ENCODE data around the gene CCDC39.
A peak's percentile ranks its signal among the peaks of the same experiment; 100 is the strongest.
"Not testable (repeated sequence)": the region's sequence is repeated elsewhere in the genome, so short reads cannot be mapped to it uniquely, and the experiment has no call there.

Gene CCDC39

GRCh38 chr3:180626844-180627243 is 52.4 kb downstream of the CCDC39 start:
- Histone ChIP-seq H3K4me1 (ENCODE audit: control insufficient read depth, insufficient read depth, low read length, unreplicated experiment) (no peaks in the 10 kb centered on the region), H2AFZ (ENCODE audit: low read length, unreplicated experiment) (no peak overlapping the region), H3K36me3 (ENCODE audit: insufficient read depth, low read length) (peaks cover 4% of the 10 kb centered on the region; the same call in 1 of the 2 replicates), H3K4me3 (ENCODE audit: low read depth, low read length) (no peak overlapping the region), H3K27me3 (ENCODE audit: insufficient read depth, low read length) (peaks cover 3% of the 10 kb centered on the region; the same call in 1 of the 2 replicates), H3K27ac (ENCODE audit: low read depth, low read length) (no peak overlapping the region), H3K79me2 (ENCODE audit: control insufficient read depth, insufficient read depth, low read length, unreplicated experiment) (no peaks in the 10 kb centered on the region)

- H3K27me3 ChIP-seq (ENCODE audit: insufficient read depth, low read length): no peaks in the 10 kb centered on the region
- no peak overlapping the region for H3K27ac ChIP-seq (ENCODE audit: low read depth, low read length)
- H3K4me3 ChIP-seq (ENCODE audit: low read depth, low read length): no peak overlapping the region
- H3K4me1 ChIP-seq (ENCODE audit: control insufficient read depth, insufficient read depth, low read length, unreplicated experiment): no peaks in the 10 kb centered on the region
- H3K36me3 ChIP-seq (ENCODE audit: insufficient read depth, low read length): peaks cover 4% of the 10 kb centered on the region; the same call in 1 of the 2 replicates
- H2AFZ ChIP-seq (ENCODE audit: low read length, unreplicated experiment): no peak overlapping the region
- no peaks in the 10 kb centered on the region for H3K79me2 ChIP-seq (ENCODE audit: control insufficient read depth, insufficient read depth, low read length, unreplicated experiment)
Observed at GRCh38 chr3:180624714-180625113, 54.6 kb downstream of the CCDC39 start.

- no peaks in the 10 kb centered on the region for H3K79me2 ChIP-seq (ENCODE audit: control insufficient read depth, insufficient read depth, low read length, unreplicated experiment)
- no peak overlapping the region for H3K27ac ChIP-seq (ENCODE audit: low read depth, low read length)
- no peak overlapping the region for H3K4me3 ChIP-seq (ENCODE audit: low read depth, low read length)
- no peaks in the 10 kb centered on the region for H3K4me1 ChIP-seq (ENCODE audit: control insufficient read depth, insufficient read depth, low read length, unreplicated experiment)
- no peak overlapping the region for H2AFZ ChIP-seq (ENCODE audit: low read length, unreplicated experiment)
- no peaks in the 10 kb centered on the region for H3K27me3 ChIP-seq (ENCODE audit: insufficient read depth, low read length)
- H3K36me3 ChIP-seq (ENCODE audit: insufficient read depth, low read length): peaks cover 5% of the 10 kb centered on the region
Observed at GRCh38 chr3:180619723-180620122, 59.6 kb downstream of the CCDC39 start.

- not testable (repeated sequence) for H3K79me2 ChIP-seq (ENCODE audit: control insufficient read depth, insufficient read depth, low read length, unreplicated experiment); H3K27me3 ChIP-seq (ENCODE audit: insufficient read depth, low read length); H3K27ac ChIP-seq (ENCODE audit: low read depth, low read length); H3K36me3 ChIP-seq (ENCODE audit: insufficient read depth, low read length); H2AFZ ChIP-seq (ENCODE audit: low read length, unreplicated experiment); H3K4me1 ChIP-seq (ENCODE audit: control insufficient read depth, insufficient read depth, low read length, unreplicated experiment); H3K4me3 ChIP-seq (ENCODE audit: low read depth, low read length)
Observed at GRCh38 chr3:180618563-180618962, 60.7 kb downstream of the CCDC39 start.

- Histone ChIP-seq H3K4me1 (ENCODE audit: control insufficient read depth, insufficient read depth, low read length, unreplicated experiment) (no peaks in the 10 kb centered on the region), H3K36me3 (ENCODE audit: insufficient read depth, low read length) (peaks cover 9% of the 10 kb centered on the region), H3K79me2 (ENCODE audit: control insufficient read depth, insufficient read depth, low read length, unreplicated experiment) (no peaks in the 10 kb centered on the region), H2AFZ (ENCODE audit: low read length, unreplicated experiment) (no peak overlapping the region), H3K4me3 (ENCODE audit: low read depth, low read length) (no peak overlapping the region), H3K27me3 (ENCODE audit: insufficient read depth, low read length) (no peaks in the 10 kb centered on the region), H3K27ac (ENCODE audit: low read depth, low read length) (no peak overlapping the region)
Observed at GRCh38 chr3:180617049-180617448, 62.2 kb downstream of the CCDC39 start.

GRCh38 chr3:180615954-180616353 is 63.3 kb downstream of the CCDC39 start:
- no peaks in the 10 kb centered on the region for H3K79me2 ChIP-seq (ENCODE audit: control insufficient read depth, insufficient read depth, low read length, unreplicated experiment)
- H3K36me3 ChIP-seq (ENCODE audit: insufficient read depth, low read length): peaks cover 16% of the 10 kb centered on the region
- H3K4me3 ChIP-seq (ENCODE audit: low read depth, low read length): no peak overlapping the region
- no peaks in the 10 kb centered on the region for H3K27me3 ChIP-seq (ENCODE audit: insufficient read depth, low read length)
- H3K4me1 ChIP-seq (ENCODE audit: control insufficient read depth, insufficient read depth, low read length, unreplicated experiment): no peaks in the 10 kb centered on the region
- no peak overlapping the region for H2AFZ ChIP-seq (ENCODE audit: low read length, unreplicated experiment)
- no peak overlapping the region for H3K27ac ChIP-seq (ENCODE audit: low read depth, low read length)

- H3K4me3 ChIP-seq (ENCODE audit: low read depth, low read length): no peak overlapping the region
- H3K79me2 ChIP-seq (ENCODE audit: control insufficient read depth, insufficient read depth, low read length, unreplicated experiment): no peaks in the 10 kb centered on the region
- peaks cover 38% of the 10 kb centered on the region for H3K36me3 ChIP-seq (ENCODE audit: insufficient read depth, low read length)
- H3K27me3 ChIP-seq (ENCODE audit: insufficient read depth, low read length): no peaks in the 10 kb centered on the region
- no peaks in the 10 kb centered on the region for H3K4me1 ChIP-seq (ENCODE audit: control insufficient read depth, insufficient read depth, low read length, unreplicated experiment)
- H2AFZ ChIP-seq (ENCODE audit: low read length, unreplicated experiment): no peak overlapping the region
- no peak overlapping the region for H3K27ac ChIP-seq (ENCODE audit: low read depth, low read length)
Observed at GRCh38 chr3:180612364-180612763, 66.9 kb downstream of the CCDC39 start.

- Histone ChIP-seq H3K36me3 (ENCODE audit: insufficient read depth, low read length) (peaks cover 51% of the 10 kb centered on the region), H3K27ac (ENCODE audit: low read depth, low read length) (no peak overlapping the region), H3K79me2 (ENCODE audit: control insufficient read depth, insufficient read depth, low read length, unreplicated experiment) (no peaks in the 10 kb centered on the region), H3K4me1 (ENCODE audit: control insufficient read depth, insufficient read depth, low read length, unreplicated experiment) (no peaks in the 10 kb centered on the region), H3K4me3 (ENCODE audit: low read depth, low read length) (no peak overlapping the region), H3K27me3 (ENCODE audit: insufficient read depth, low read length) (no peaks in the 10 kb centered on the region), H2AFZ (ENCODE audit: low read length, unreplicated experiment) (no peak overlapping the region)
Observed at GRCh38 chr3:180611006-180611405, 68.3 kb downstream of the CCDC39 start.

- peak within 1 kb of the TSS; percentile 96 for H2AFZ ChIP-seq (ENCODE audit: low read length, unreplicated experiment)
- peaks cover 10% of the 10 kb centered on the region for H3K4me1 ChIP-seq (ENCODE audit: control insufficient read depth, insufficient read depth, low read length, unreplicated experiment)
- H3K79me2 ChIP-seq (ENCODE audit: control insufficient read depth, insufficient read depth, low read length, unreplicated experiment): peaks cover 22% of the 10 kb centered on the region
- H3K27me3 ChIP-seq (ENCODE audit: insufficient read depth, low read length): no peaks in the 10 kb centered on the region
- peaks cover 19% of the 10 kb centered on the region for H3K36me3 ChIP-seq (ENCODE audit: insufficient read depth, low read length)
- H3K4me3 ChIP-seq (ENCODE audit: low read depth, low read length): peak within 1 kb of the TSS; percentile 94
- H3K27ac ChIP-seq (ENCODE audit: low read depth, low read length): peak within 1 kb of the TSS; percentile 72
Observed at GRCh38 chr3:180601688-180602666, 77.3 kb downstream of the CCDC39 start, which contains the start of gene TTC14. Gene TTC14 (plus strand): TSS chr3:180602163. CDS start chr3:180602262, 99 bp downstream.

- H3K4me3 ChIP-seq (ENCODE audit: low read depth, low read length): no peak overlapping the region
Observed at GRCh38 chr3:180600473-180600872, 78.8 kb downstream of the CCDC39 start.

GRCh38 chr3:180595559-180595935 is 83.7 kb downstream of the CCDC39 start:
- Histone ChIP-seq H3K27me3 (ENCODE audit: insufficient read depth, low read length) (no peaks in the 10 kb centered on the region), H3K79me2 (ENCODE audit: control insufficient read depth, insufficient read depth, low read length, unreplicated experiment) (no peaks in the 10 kb centered on the region), H2AFZ (ENCODE audit: low read length, unreplicated experiment) (no peak overlapping the region), H3K36me3 (ENCODE audit: insufficient read depth, low read length) (no peaks in the 10 kb centered on the region), H3K27ac (ENCODE audit: low read depth, low read length) (no peak overlapping the region), H3K4me1 (ENCODE audit: control insufficient read depth, insufficient read depth, low read length, unreplicated experiment) (peaks cover 9% of the 10 kb centered on the region), H3K4me3 (ENCODE audit: low read depth, low read length) (no peak overlapping the region)

More at GRCh38 chr3:180600473-180600872, 78.8 kb downstream of the CCDC39 start:
- Histone ChIP-seq H3K36me3 (ENCODE audit: insufficient read depth, low read length) (peaks cover 5% of the 10 kb centered on the region; the same call in 1 of the 2 replicates), H3K27ac (ENCODE audit: low read depth, low read length) (no peak overlapping the region), H2AFZ (ENCODE audit: low read length, unreplicated experiment) (no peak overlapping the region), H3K27me3 (ENCODE audit: insufficient read depth, low read length) (no peaks in the 10 kb centered on the region), H3K79me2 (ENCODE audit: control insufficient read depth, insufficient read depth, low read length, unreplicated experiment) (peaks cover 22% of the 10 kb centered on the region), H3K4me1 (ENCODE audit: control insufficient read depth, insufficient read depth, low read length, unreplicated experiment) (peaks cover 10% of the 10 kb centered on the region)

All from ACC112 (cell line).